ENCODE results near the gene KCNE3. TPM values are rescaled to one million over a fixed set of nuclear protein-coding genes. Genes with fewer than 3 reads are reported as not detected.
A peak's percentile ranks its signal among the peaks of the same experiment; 100 is the strongest.

Gene KCNE3
- total and polyA plus RNA-seq, 2 of the 13 experiments (the other 11 are each of a cell fraction or from before 2014, with no cell fraction given) = 0.33 to 2.2 TPM

GRCh38 chr11:74505911-74506310 is 38.6 kb upstream of the KCNE3 start:
- TF ChIP-seq SETDB1 (CRISPR knock-in tag; IDR thresholded peaks at IDR 0.05; ENCODE audit: borderline replicate concordance) = no peak
- Histone ChIP-seq H3K4me1 (ENCODE audit: insufficient read depth, low read length) (peaks cover 29% of the 10 kb centered on the region), H3K36me3 (replicated peaks in 1 of 2; ENCODE audit: control insufficient read depth in 1 of 2, insufficient read depth in 2 of 2, low read length in 2 of 2) (no peaks in the 10 kb centered on the region), H3K27ac (ENCODE audit: extremely low read length, insufficient read depth, low read length) (no peak overlapping the region), H4K20me1 (ENCODE audit: insufficient read depth, low read length) (no peaks in the 10 kb centered on the region), H3K4me3 (replicated peaks in 1 of 3; ENCODE audit: insufficient read depth in 1 of 3, low read depth in 2 of 3, low read length in 3 of 3) (no peak overlapping the region), H3K79me2 (ENCODE audit: insufficient read depth, low read length) (no peaks in the 10 kb centered on the region), H3K27me3 (ENCODE audit: control insufficient read depth in 1 of 2, insufficient read depth in 2 of 2, low read length in 2 of 2) (no peaks in the 10 kb centered on the region; a peak in 1 of 5 replicates), H3K4me2 (ENCODE audit: low read depth, low read length) (no peak overlapping the region), H3K9ac (ENCODE audit: insufficient read depth, low read depth, low read length) (no peak overlapping the region), H2AFZ (ENCODE audit: low read length) (no peak overlapping the region), H3K9me3 (ENCODE audit: low read length) (peaks cover 8% of the 10 kb centered on the region)
- POLR2A ChIA-PET = interaction anchor here (3.3 kb wide), 1 partner anchor 13 kb away, joined by 52 read pairs; the partner anchor contains the start of gene LIPT2
- CTCF ChIA-PET (ENCODE audit: low intra/inter-chr PET ratio, low total read pairs) = no interaction called here
- no peak for FAIRE-seq
- in situ Hi-C loops (cut with HindIII; ENCODE audit: extremely low pct_ligation_motif_present, low pct_unique_long_range_greater_than_20kb) (no loop called here), intact Hi-C loops (cut with micrococcal nuclease; ENCODE audit: unreplicated experiment) (no loop called here)
- no TSS peak for BruUV-seq (replicated peaks)
- DNase-seq (ENCODE audit: low spot score) = no peak
- no peak for ATAC-seq
- 23% methylated on average over 4 of the region's 4 CpGs for WGBS (ENCODE audit: low lambda C conversion rate)

DNA sequence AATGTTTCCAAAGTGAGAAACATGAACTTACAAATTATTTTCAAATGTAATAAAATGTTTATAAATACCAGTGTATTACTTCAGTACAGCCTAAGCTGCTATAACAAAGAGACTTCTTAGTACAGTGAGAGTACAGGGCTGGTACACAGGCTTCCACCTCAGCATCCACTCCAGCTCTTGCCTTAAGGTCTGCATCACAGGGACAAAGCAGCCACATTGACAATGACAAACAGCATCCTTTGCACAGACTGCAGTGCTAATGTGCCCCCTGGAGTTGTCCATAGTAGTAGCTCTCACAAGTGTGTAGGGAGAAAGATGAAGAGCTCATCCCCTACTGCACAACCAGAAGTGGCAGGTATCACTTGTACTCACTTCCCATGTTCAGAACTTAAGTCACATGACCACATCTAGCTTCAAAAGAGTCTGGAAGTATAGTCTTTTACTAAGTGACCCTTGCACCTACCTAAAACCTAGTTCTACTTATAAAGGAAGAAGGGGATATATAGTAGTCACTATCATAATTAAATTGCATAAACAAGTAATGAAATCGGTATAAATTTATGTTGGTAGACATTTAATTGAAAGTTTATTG is 36.8 kb upstream of the KCNE3 start:
- no peak for FAIRE-seq
- no peaks in the 10 kb centered on the region for H3K36me3 ChIP-seq (replicated peaks in 1 of 2; ENCODE audit: control insufficient read depth in 1 of 2, insufficient read depth in 2 of 2, low read length in 2 of 2)
- DNase-seq (ENCODE audit: low spot score) = peak; percentile 27
- H3K9ac ChIP-seq (ENCODE audit: insufficient read depth, low read depth, low read length) = no peak overlapping the region
- H4K20me1 ChIP-seq (ENCODE audit: insufficient read depth, low read length) = no peaks in the 10 kb centered on the region
- no peak overlapping the region for H2AFZ ChIP-seq (ENCODE audit: low read length)
- WGBS (ENCODE audit: low lambda C conversion rate) = 0% methylated on average over 1 of the region's 1 CpG
- no peak for TF ChIP-seq SNAI1 (CRISPR knock-in tag; IDR thresholded peaks at IDR 0.05; ENCODE audit: borderline replicate concordance)
- peak; percentile 54 for TF ChIP-seq STAG1 (CRISPR knock-in tag; IDR thresholded peaks at IDR 0.05)
- TF ChIP-seq IKZF1 (IDR thresholded peaks at IDR 0.05) = no peak
- TF ChIP-seq LCORL (IDR thresholded peaks at IDR 0.05) = no peak
- no peak for TF ChIP-seq LCORL (CRISPR knock-in tag; IDR thresholded peaks at IDR 0.05)
- no peak for TF ChIP-seq EEA1 (CRISPR knock-in tag; IDR thresholded peaks at IDR 0.05; ENCODE audit: borderline replicate concordance)
- peak; percentile 89 for TF ChIP-seq ZNF12 (CRISPR knock-in tag; IDR thresholded peaks at IDR 0.05)
- no peak for TF ChIP-seq SP1 (IDR thresholded peaks at IDR 0.05)
- TF ChIP-seq SP1 (CRISPR knock-in tag; IDR thresholded peaks at IDR 0.05) = no peak
- TF ChIP-seq PBX2 (CRISPR knock-in tag; IDR thresholded peaks at IDR 0.05) = no peak
- no peak for TF ChIP-seq RFXANK (CRISPR knock-in tag; IDR thresholded peaks at IDR 0.05)
- TF ChIP-seq CTCF (CRISPR knock-in tag; IDR thresholded peaks at IDR 0.05) = peak; percentile 54
- no peak for TF ChIP-seq SP2 (CRISPR knock-in tag; IDR thresholded peaks at IDR 0.05)
- peaks cover 29% of the 10 kb centered on the region for H3K4me1 ChIP-seq (ENCODE audit: insufficient read depth, low read length)
- peak overlapping the region in 1 of 3 experiments; percentile 12; a peak in 2 of 6 replicates for H3K4me3 ChIP-seq (replicated peaks in 1 of 3; ENCODE audit: insufficient read depth in 1 of 3, low read depth in 2 of 3, low read length in 3 of 3)
- intact Hi-C loops (cut with micrococcal nuclease; ENCODE audit: unreplicated experiment) (no loop called here), in situ Hi-C loops (cut with HindIII; ENCODE audit: extremely low pct_ligation_motif_present, low pct_unique_long_range_greater_than_20kb) (no loop called here)
- peaks cover 8% of the 10 kb centered on the region for H3K9me3 ChIP-seq (ENCODE audit: low read length)
- ChIA-PET CTCF (ENCODE audit: low intra/inter-chr PET ratio, low total read pairs) (no interaction called here), POLR2A (interaction anchor here (1.5 to 3.3 kb wide), 2 partner anchors 11 to 16 kb away, joined by 4 to 52 read pairs; partner anchors contain the start of gene LIPT2)
- peak overlapping the region; percentile 73 for H3K4me2 ChIP-seq (ENCODE audit: low read depth, low read length)
- peak overlapping the region; percentile 67 for H3K27ac ChIP-seq (ENCODE audit: extremely low read length, insufficient read depth, low read length)
- ATAC-seq = peak; percentile 65
- no peaks in the 10 kb centered on the region; a peak in 1 of 5 replicates for H3K27me3 ChIP-seq (ENCODE audit: control insufficient read depth in 1 of 2, insufficient read depth in 2 of 2, low read length in 2 of 2)
- H3K79me2 ChIP-seq (ENCODE audit: insufficient read depth, low read length) = no peaks in the 10 kb centered on the region
- BruUV-seq (replicated peaks) = no TSS peak

Data from HepG2 (cell line).